Panc1 (cell line): ENCODE results near the gene DHX38. TPM values are rescaled to one million over a fixed set of nuclear protein-coding genes. Genes with fewer than 3 reads are reported as not detected.

Experiments used
- ATAC-seq: fragments of 200-7000 bp; cut with Tn5 transposase; 2 replicates; pipeline ENCODE4 v1.9.1; 2020; ENCODE audit warnings: mild to moderate bottlenecking, moderate library complexity
- BruUV-seq: library from RNA; stranded (reverse); fragments of 400-500 nt; replicated peaks from 2 replicates; lab custom pipeline; 2021; lab: Mats Ljungman, UMichigan
- CTCF ChIA-PET: fragments of 300-600 bp; sonication (Branson Sonifier 250); formaldehyde crosslinking; loops from one replicate; lab custom pipeline; 2022; ENCODE audit warnings: antibody characterized with exemption; lab: Charles Lee
- POLR2A ChIA-PET: fragments of 300-600 bp; sonication (Branson Sonifier 250); formaldehyde crosslinking; loops from one replicate; lab custom pipeline; 2022; ENCODE audit warnings: antibody characterized with exemption; lab: Charles Lee
- DNase-seq: peaks from one replicate; pipeline ENCODE4 v3.0.0-alpha.2; 2010; ENCODE audit warnings: low read depth, low spot score
- H3K27ac ChIP-seq: 2 replicates; pipeline ENCODE4 v1.5.1; 2011; ENCODE audit warnings: mild to moderate bottlenecking, low read length, inconsistent platforms
- H3K27me3 ChIP-seq: fragments of 200-500 bp; sonication (Bioruptor generic); 2 replicates; pipeline ENCODE4 v1.6.0; 2014; ENCODE audit warnings: low read length, inconsistent platforms; ENCODE audit not compliant: control insufficient read depth, insufficient read depth
- H3K36me3 ChIP-seq: fragments of 200-500 bp; sonication (Bioruptor generic); 2 replicates; pipeline ENCODE4 v1.5.1; 2014; ENCODE audit warnings: inconsistent platforms, mild to moderate bottlenecking, low read length, moderate library complexity; ENCODE audit not compliant: control insufficient read depth, insufficient read depth
- H3K4me1 ChIP-seq: 2 replicates; pipeline ENCODE4 v1.5.1; 2011; ENCODE audit warnings: inconsistent platforms, mild to moderate bottlenecking, low read length, moderate library complexity; ENCODE audit not compliant: control insufficient read depth, insufficient read depth
- H3K4me3 ChIP-seq, 2 experiments: 2 replicates each; pipeline ENCODE4 v1.5.1; 2011 to 2012; ENCODE audit warnings: low read depth in 2 of 2, low read length in 2 of 2, mild to moderate bottlenecking in 2 of 2, inconsistent platforms in 1 of 2, moderate library complexity in 1 of 2
- H3K9me3 ChIP-seq: fragments of 200-500 bp; sonication (Bioruptor generic); 2 replicates; pipeline ENCODE4 v1.5.1; 2014; ENCODE audit warnings: low read depth, mild to moderate bottlenecking, inconsistent platforms, low read length, moderate library complexity; ENCODE audit not compliant: control insufficient read depth, insufficient read depth
- POLR2AphosphoS5 ChIP-seq: IDR thresholded peaks from 2 replicates; pipeline ENCODE4 v1.6.1; 2012; ENCODE audit warnings: mild to moderate bottlenecking, low read depth, low read length, moderate library complexity
- REST ChIP-seq, 2 experiments: IDR thresholded peaks; 2 replicates each; pipeline ENCODE4 v1.6.1; 2011 to 2012; ENCODE audit warnings: low read depth in 2 of 2, control low read depth in 1 of 2, low read length in 1 of 2, mild to moderate bottlenecking in 1 of 2, moderate library complexity in 1 of 2; ENCODE audit not compliant: insufficient read depth in 1 of 2
- SIN3A ChIP-seq: IDR thresholded peaks from 2 replicates; pipeline ENCODE4 v1.6.1; 2012; ENCODE audit warnings: low read depth, mild to moderate bottlenecking, low read length, moderate library complexity, borderline replicate concordance; ENCODE audit not compliant: insufficient read depth
- TCF7L2 ChIP-seq: IDR thresholded peaks from 2 replicates; pipeline ENCODE4 v1.6.1; 2011; ENCODE audit warnings: mild to moderate bottlenecking, low read depth, low read length, inconsistent platforms
- in situ Hi-C: cut with HindIII; loops from 2 replicates; pipeline ENCODE4 v1.10.0; 2016; ENCODE audit warnings: low sequenced_read_pairs, low pct_unique_long_range_greater_than_20kb
- intact Hi-C: fragments of 100-400 bp; cut with micrococcal nuclease; formaldehyde crosslinking; loops from one replicate; pipeline ENCODE4 v1.10.0; 2022; ENCODE audit not compliant: unreplicated experiment
- total RNA-seq: library from RNA; stranded (reverse); gene quantifications from one replicate; pipeline ENCODE4 v1.2.1, GENCODE V29; 2021; ENCODE audit not compliant: unreplicated experiment
- TF ChIP-seq, protein P1 (sequence below): fragments of 450-650 bp; IDR thresholded peaks from 2 replicates; pipeline ENCODE4 v1.5.1; 2017; ENCODE audit warnings: mild to moderate bottlenecking

The DHX38 gene
- total RNA-seq, 1 experiment from 2014 or later = 45.5 TPM

DNA sequence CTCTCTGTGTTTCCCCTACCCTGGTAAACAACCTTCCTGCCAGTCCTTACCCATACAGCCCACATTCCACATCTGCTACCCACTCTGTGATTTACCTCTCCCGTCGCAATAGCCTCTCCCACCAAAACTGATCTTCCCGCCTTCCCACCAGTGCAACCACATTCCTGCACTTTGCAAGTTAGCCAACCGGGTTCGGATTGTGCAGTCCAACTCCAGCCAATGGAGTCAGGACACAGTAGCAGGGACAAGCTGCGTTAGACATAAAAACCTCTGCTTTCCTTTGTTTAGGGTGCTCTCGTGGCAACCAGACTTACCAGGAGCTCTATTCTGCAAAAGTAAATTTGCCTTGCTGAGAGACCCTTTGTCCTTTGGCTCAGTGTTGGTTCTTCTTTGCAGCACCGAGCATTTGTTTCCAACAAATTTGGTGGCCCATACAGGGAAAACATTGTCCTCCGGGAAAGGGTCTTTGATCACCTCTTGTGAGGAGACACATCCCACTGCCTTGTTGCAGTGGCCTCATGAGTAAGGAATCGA, 29.2 kb upstream of the DHX38 start:
- no peak for DNase-seq
- Histone ChIP-seq H3K4me3 (no peak overlapping the region), H3K27me3 (no peaks in the 10 kb centered on the region), H3K9me3 (no peaks in the 10 kb centered on the region), H3K36me3 (no peaks in the 10 kb centered on the region), H3K4me1 (no peaks in the 10 kb centered on the region), H3K27ac (no peak overlapping the region)
- intact Hi-C loops (no loop called here), in situ Hi-C loops (no loop called here)
- TF ChIP-seq REST (IDR thresholded peaks at IDR 0.05; ENCODE audit: insufficient read depth in 1 of 2, low read depth in 2 of 2, low read length in 1 of 2) = no peak
- TF ChIP-seq, protein P1, sequence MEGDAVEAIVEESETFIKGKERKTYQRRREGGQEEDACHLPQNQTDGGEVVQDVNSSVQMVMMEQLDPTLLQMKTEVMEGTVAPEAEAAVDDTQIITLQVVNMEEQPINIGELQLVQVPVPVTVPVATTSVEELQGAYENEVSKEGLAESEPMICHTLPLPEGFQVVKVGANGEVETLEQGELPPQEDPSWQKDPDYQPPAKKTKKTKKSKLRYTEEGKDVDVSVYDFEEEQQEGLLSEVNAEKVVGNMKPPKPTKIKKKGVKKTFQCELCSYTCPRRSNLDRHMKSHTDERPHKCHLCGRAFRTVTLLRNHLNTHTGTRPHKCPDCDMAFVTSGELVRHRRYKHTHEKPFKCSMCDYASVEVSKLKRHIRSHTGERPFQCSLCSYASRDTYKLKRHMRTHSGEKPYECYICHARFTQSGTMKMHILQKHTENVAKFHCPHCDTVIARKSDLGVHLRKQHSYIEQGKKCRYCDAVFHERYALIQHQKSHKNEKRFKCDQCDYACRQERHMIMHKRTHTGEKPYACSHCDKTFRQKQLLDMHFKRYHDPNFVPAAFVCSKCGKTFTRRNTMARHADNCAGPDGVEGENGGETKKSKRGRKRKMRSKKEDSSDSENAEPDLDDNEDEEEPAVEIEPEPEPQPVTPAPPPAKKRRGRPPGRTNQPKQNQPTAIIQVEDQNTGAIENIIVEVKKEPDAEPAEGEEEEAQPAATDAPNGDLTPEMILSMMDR = no peak
- TF ChIP-seq SIN3A = no peak
- no peak for TF ChIP-seq POLR2AphosphoS5
- no peak for TF ChIP-seq TCF7L2
- ChIA-PET CTCF (interaction anchor here (0.6 kb wide), 1 partner anchor 108 kb away, joined by 11 read pairs; no protein-coding TSS in a partner anchor), POLR2A (no interaction called here)
- no peak for ATAC-seq
- BruUV-seq = no TSS peak

GRCh38 chr16:72066747-72067146, 26.9 kb upstream of the DHX38 start:
- no peaks in the 10 kb centered on the region for H3K4me1 ChIP-seq
- peak; percentile 68 for ATAC-seq
- H3K27me3 ChIP-seq = no peaks in the 10 kb centered on the region
- CTCF ChIA-PET = interaction anchor here (0.5 kb wide), 1 partner anchor 993 kb away, joined by 10 read pairs; no protein-coding TSS in a partner anchor
- peak; percentile 15 for DNase-seq
- H3K27ac ChIP-seq = no peak overlapping the region
- in situ Hi-C loops = no loop called here
- no peaks in the 10 kb centered on the region for H3K9me3 ChIP-seq
- no TSS peak for BruUV-seq
- TF ChIP-seq SIN3A (no peak), TCF7L2 (no peak), POLR2AphosphoS5 (no peak), REST (IDR thresholded peaks at IDR 0.05; ENCODE audit: insufficient read depth in 1 of 2, low read depth in 2 of 2, low read length in 1 of 2) (no peak)
- TF ChIP-seq, protein P1 = peak; percentile 73
- POLR2A ChIA-PET = no interaction called here
- intact Hi-C loops = loop anchor here (5.0 kb wide), 1 partner anchor 36 kb away; no protein-coding TSS in a partner anchor
- H3K4me3 ChIP-seq = no peak overlapping the region
- no peaks in the 10 kb centered on the region for H3K36me3 ChIP-seq
